Keratinocyte (primary cell): Measurements from ENCODE around the gene GPR137. TPM values are rescaled to one million over a fixed set of nuclear protein-coding genes. Genes with fewer than 3 reads are reported as not detected.

Source experiments
- DNase-seq: peaks from one replicate; pipeline ENCODE4 v3.0.0-alpha.2; 2011; ENCODE audit warnings: low read depth, missing footprints, low spot score
- FAIRE-seq: peaks from 2 replicates; lab custom pipeline; 2011; peaks lifted over from hg19 to GRCh38; lab: Jason Lieb, UNC
- H2AFZ ChIP-seq: 2 replicates; pipeline ENCODE4 v1.6.0; 2012; ENCODE audit warnings: low read length, control low read depth, inconsistent platforms; ENCODE audit not compliant: control insufficient read depth
- H3K27ac ChIP-seq: 2 replicates; pipeline ENCODE4 v1.5.1; 2011; ENCODE audit warnings: low read length; ENCODE audit not compliant: control insufficient read depth, insufficient read depth
- H3K27me3 ChIP-seq: 3 replicates; pipeline ENCODE4 v1.6.0; 2011; ENCODE audit warnings: low read length; ENCODE audit not compliant: control insufficient read depth, insufficient read depth; ENCODE audit errors: extremely low read depth
- H3K36me3 ChIP-seq, 2 experiments: 2 replicates in 1 of 2; 3 replicates in 1 of 2; pipeline ENCODE4 v1.5.1; 2011; ENCODE audit warnings: low read length in 2 of 2, mild to moderate bottlenecking in 1 of 2; ENCODE audit not compliant: control insufficient read depth in 2 of 2, insufficient read depth in 2 of 2; ENCODE audit errors: extremely low read depth in 1 of 2
- H3K4me1 ChIP-seq: 3 replicates; pipeline ENCODE4 v1.5.1; 2011; ENCODE audit warnings: low read length; ENCODE audit not compliant: control insufficient read depth, insufficient read depth; ENCODE audit errors: extremely low read depth
- H3K4me2 ChIP-seq: 3 replicates; pipeline ENCODE4 v1.6.0; 2011; ENCODE audit warnings: low read depth, low read length; ENCODE audit not compliant: control insufficient read depth, insufficient read depth; ENCODE audit errors: extremely low read depth
- H3K4me3 ChIP-seq, 3 experiments: fragments of 200-600 bp in 1 of 3; sonication (generic) in 1 of 3; 2 replicates in 2 of 3; 3 replicates in 1 of 3; pipeline ENCODE4 v1.5.1; 2011 to 2016; ENCODE audit warnings: low read length in 3 of 3, mild to moderate bottlenecking in 3 of 3, control low read depth in 2 of 3, inconsistent platforms in 1 of 3, low read depth in 1 of 3, mixed read lengths in 1 of 3, mixed run types in 1 of 3, moderate library complexity in 1 of 3; ENCODE audit not compliant: control insufficient read depth in 2 of 3, insufficient read depth in 2 of 3; ENCODE audit errors: extremely low read depth in 1 of 3
- H3K79me2 ChIP-seq: 2 replicates; pipeline ENCODE4 v1.6.0; 2012; ENCODE audit warnings: low read length; ENCODE audit not compliant: control insufficient read depth, insufficient read depth
- H3K9ac ChIP-seq: 3 replicates; pipeline ENCODE4 v1.6.0; 2011; ENCODE audit warnings: low read length; ENCODE audit not compliant: control insufficient read depth, insufficient read depth; ENCODE audit errors: extremely low read depth
- H3K9me1 ChIP-seq: 3 replicates; pipeline ENCODE4 v1.6.0; 2011; ENCODE audit warnings: low read length; ENCODE audit not compliant: control insufficient read depth, insufficient read depth; ENCODE audit errors: extremely low read depth
- H3K9me3 ChIP-seq: 2 replicates; pipeline ENCODE4 v1.5.1; 2012; ENCODE audit warnings: low read depth, low read length; ENCODE audit not compliant: control insufficient read depth
- H4K20me1 ChIP-seq: 3 replicates; pipeline ENCODE4 v1.6.0; 2011; ENCODE audit warnings: low read length; ENCODE audit not compliant: control insufficient read depth, insufficient read depth; ENCODE audit errors: extremely low read depth
- EZH2 ChIP-seq: IDR thresholded peaks from one replicate; pipeline ENCODE4 v1.6.1; 2012; ENCODE audit warnings: inconsistent platforms, mild to moderate bottlenecking, low read length, moderate library complexity
- dilution Hi-C: fragments of 300-500 bp; cut with MboI; formaldehyde crosslinking; loops from one replicate; pipeline ENCODE4 v1.7.0; 2020; ENCODE audit warnings: low sequenced_read_pairs; ENCODE audit not compliant: extremely low pct_ligation_motif_present
- polyA plus RNA-seq, 5 experiments: library from polyadenylated mRNA; depleted of rRNA in 3 of 5; stranded (reverse) in 3 of 5; stranded (forward) in 1 of 5; unstranded in 1 of 5; fragments of >200 nt; gene quantifications; 1 replicate in 1 of 5; 2 replicates in 3 of 5; 3 replicates in 1 of 5; pipeline versions ENCODE4 v1.2.1 to v1.2.3, GENCODE V29; 2011 to 2012; ENCODE audit warnings: missing spikeins in 2 of 5, low read depth in 1 of 5, low replicate concordance in 1 of 5
- TF ChIP-seq, protein P1 (sequence below), 3 experiments: IDR thresholded peaks in 1 of 3; conservative IDR thresholded peaks in 1 of 3; optimal IDR thresholded peaks in 1 of 3; 2 replicates in 2 of 3; 3 replicates in 1 of 3; pipeline versions ENCODE3 to v1.5.1; 2011; ENCODE audit warnings: low read length in 3 of 3, mild to moderate bottlenecking in 3 of 3, moderate library complexity in 2 of 3, control low read depth in 1 of 3, inconsistent platforms in 1 of 3; ENCODE audit not compliant: insufficient read depth in 2 of 3; ENCODE audit errors: extremely low read depth in 1 of 3

The GPR137 gene
- polyA plus RNA-seq, 1 donor (not counting 4 experiments of a cell fraction or from before 2014, with no cell fraction given): 6.6 TPM

DNA sequence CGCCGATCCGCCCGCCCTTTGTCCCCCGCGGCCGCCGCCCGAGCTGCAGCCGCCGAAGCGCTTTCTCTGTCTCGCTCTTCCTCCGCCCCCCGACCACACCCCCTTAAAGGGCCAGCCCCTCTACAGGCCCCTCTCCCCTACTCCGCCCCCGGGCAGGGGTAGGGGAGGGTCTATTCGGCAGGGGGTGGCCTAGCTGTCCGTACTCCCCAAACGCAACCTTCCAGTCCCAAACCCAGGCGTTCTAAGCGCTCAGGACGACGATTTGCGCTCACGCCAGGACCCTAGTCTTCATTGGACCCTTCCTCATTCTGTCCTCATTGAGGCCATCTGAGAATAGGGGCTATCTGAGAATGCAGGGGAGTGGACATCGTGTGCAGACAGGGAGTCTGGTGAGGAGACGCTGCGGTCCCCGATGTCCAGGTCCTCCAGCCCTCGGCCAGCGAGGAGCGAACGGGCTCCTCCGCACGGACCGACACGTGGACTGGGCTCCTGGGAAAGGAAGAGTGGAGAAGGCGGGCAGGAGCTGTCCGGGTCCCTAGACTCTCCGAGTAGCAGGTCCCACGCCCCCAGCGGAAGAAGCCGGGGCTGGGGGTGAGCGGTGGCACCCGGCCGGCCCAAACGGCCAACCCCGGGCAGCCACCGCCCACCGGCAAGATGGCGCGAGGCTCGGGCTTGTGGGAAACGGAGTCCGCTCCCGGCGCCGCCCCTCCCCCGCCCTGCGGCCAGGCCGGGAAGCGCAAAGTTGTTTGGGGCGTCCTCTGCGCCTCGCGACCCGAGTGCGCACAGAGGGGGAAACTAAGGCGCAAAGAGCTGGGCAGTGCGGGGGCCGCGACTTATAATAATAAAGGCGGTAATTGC is 38.5 kb upstream of the GPR137 start, which contains the start of gene PPP1R14B:
TSS of gene PPP1R14B (minus strand) at position 73 of the 858 bp plus-strand sequence. CDS start 270 bp downstream, outside the sequence.
- H3K9me3 ChIP-seq: no peaks in the 10 kb centered on the region
- no peak for TF ChIP-seq EZH2
- TF ChIP-seq, protein P1, sequence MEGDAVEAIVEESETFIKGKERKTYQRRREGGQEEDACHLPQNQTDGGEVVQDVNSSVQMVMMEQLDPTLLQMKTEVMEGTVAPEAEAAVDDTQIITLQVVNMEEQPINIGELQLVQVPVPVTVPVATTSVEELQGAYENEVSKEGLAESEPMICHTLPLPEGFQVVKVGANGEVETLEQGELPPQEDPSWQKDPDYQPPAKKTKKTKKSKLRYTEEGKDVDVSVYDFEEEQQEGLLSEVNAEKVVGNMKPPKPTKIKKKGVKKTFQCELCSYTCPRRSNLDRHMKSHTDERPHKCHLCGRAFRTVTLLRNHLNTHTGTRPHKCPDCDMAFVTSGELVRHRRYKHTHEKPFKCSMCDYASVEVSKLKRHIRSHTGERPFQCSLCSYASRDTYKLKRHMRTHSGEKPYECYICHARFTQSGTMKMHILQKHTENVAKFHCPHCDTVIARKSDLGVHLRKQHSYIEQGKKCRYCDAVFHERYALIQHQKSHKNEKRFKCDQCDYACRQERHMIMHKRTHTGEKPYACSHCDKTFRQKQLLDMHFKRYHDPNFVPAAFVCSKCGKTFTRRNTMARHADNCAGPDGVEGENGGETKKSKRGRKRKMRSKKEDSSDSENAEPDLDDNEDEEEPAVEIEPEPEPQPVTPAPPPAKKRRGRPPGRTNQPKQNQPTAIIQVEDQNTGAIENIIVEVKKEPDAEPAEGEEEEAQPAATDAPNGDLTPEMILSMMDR (optimal IDR thresholded peaks at IDR 0.05 in 1 of 3, IDR thresholded peaks at IDR 0.05 in 1 of 3, conservative IDR thresholded peaks at IDR 0.05 in 1 of 3; ENCODE audit: extremely low read depth in 1 of 3, insufficient read depth in 2 of 3, low read length in 3 of 3): no peak
- peak within 1 kb of the TSS; percentile 87 to 92 (median 88) for H3K4me3 ChIP-seq
- peaks cover 6 to 14% of the 10 kb centered on the region in 2 experiments for H3K36me3 ChIP-seq
- H2AFZ ChIP-seq: peak within 1 kb of the TSS; percentile 68
- H3K27me3 ChIP-seq: no peaks in the 10 kb centered on the region
- H3K9ac ChIP-seq: peak within 1 kb of the TSS; percentile 95
- FAIRE-seq (no peak), DNase-seq (no peak)
- no peaks in the 10 kb centered on the region for H3K9me1 ChIP-seq
- no peaks in the 10 kb centered on the region for H4K20me1 ChIP-seq
- peaks cover 36% of the 10 kb centered on the region for H3K4me1 ChIP-seq
- peak within 1 kb of the TSS; percentile 100 for H3K4me2 ChIP-seq
- peaks cover 30% of the 10 kb centered on the region for H3K79me2 ChIP-seq
- dilution Hi-C loops: no loop called here
- H3K27ac ChIP-seq: peak within 1 kb of the TSS; percentile 94

DNA sequence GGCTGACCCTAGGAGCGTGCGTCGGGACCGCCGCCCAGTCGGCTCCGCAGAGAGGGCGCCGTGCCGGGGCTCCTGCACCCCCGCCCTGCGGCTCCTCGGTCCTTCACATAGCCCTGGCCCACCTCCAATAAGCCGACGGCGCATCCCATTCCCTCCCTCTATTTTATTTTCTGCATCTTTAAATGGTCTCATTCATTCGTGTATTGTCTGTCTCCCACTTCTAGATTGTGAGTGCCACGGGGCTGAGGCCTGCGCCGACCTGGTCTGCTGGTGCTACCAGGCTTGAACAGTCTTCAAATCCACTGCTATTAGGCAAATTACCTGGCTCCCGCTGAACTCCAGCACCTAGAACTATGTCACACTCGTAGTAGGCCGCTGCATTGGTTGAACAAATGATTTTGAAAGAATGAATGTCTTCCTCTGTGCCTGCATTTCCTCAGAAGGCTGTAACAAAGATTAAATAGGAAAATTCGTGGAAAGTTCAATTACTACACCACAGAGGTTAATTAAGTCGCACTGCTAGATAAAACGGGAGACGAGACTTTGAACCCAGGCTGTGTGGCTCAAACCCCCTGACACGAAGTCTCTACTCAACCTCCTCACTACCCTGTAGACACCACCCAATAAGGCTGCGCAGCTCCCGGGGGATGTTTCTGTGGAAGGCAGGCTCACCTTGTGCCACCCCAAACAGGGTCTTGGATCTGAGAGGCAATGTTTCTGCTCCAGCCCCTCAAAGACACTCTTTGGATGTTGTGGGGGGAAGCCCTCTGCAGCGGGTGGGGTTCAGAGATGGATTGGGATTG is 37.7 kb upstream of the GPR137 start:
- dilution Hi-C loops: no loop called here
- FAIRE-seq (no peak), DNase-seq (no peak)
- Histone ChIP-seq H3K79me2 (peaks cover 34% of the 10 kb centered on the region), H3K36me3 (peaks cover 5 to 16% of the 10 kb centered on the region in 2 experiments), H3K27me3 (no peaks in the 10 kb centered on the region), H3K9me1 (no peaks in the 10 kb centered on the region), H3K9ac (peak overlapping the region; percentile 95), H3K4me1 (peaks cover 35% of the 10 kb centered on the region), H3K4me2 (peak overlapping the region; percentile 100), H3K4me3 (peak overlapping the region; percentile 52 to 87 (median 60)), H3K9me3 (no peaks in the 10 kb centered on the region), H4K20me1 (peaks cover 2% of the 10 kb centered on the region), H2AFZ (no peak overlapping the region), H3K27ac (no peak overlapping the region)
- TF ChIP-seq, protein P1 (optimal IDR thresholded peaks at IDR 0.05 in 1 of 3, IDR thresholded peaks at IDR 0.05 in 1 of 3, conservative IDR thresholded peaks at IDR 0.05 in 1 of 3; ENCODE audit: extremely low read depth in 1 of 3, insufficient read depth in 2 of 3, low read length in 3 of 3): no peak
- no peak for TF ChIP-seq EZH2
